Thymus (tissue), 14 donors: ENCODE measurements around the gene CLRN3. TPM values are rescaled to one million over a fixed set of nuclear protein-coding genes. Genes with fewer than 3 reads are reported as not detected.

Experiments used
- DNase-seq, 9 donors: peaks; one replicate each; pipeline ENCODE4 v3.0.0-alpha.2; 2013; ENCODE audit warnings: low spot score in 9 of 9, low read depth in 6 of 9, missing footprints in 1 of 9
- H3K27ac ChIP-seq, 2 donors: one replicate each; pipeline ENCODE4 v1.5.1; 2013; ENCODE audit warnings: control low read depth in 1 of 2, low read depth in 1 of 2, low read length in 1 of 2, mild to moderate bottlenecking in 1 of 2, moderate library complexity in 1 of 2
- H3K27me3 ChIP-seq, 2 donors: one replicate each; pipeline ENCODE4 v1.5.1; 2013; ENCODE audit warnings: low read length in 1 of 2; ENCODE audit not compliant: control insufficient read depth in 2 of 2, insufficient read depth in 1 of 2
- H3K36me3 ChIP-seq, 2 donors: one replicate each; pipeline ENCODE4 v1.5.1; 2013; ENCODE audit warnings: low read length in 1 of 2, mild to moderate bottlenecking in 1 of 2, moderate library complexity in 1 of 2; ENCODE audit not compliant: control insufficient read depth in 2 of 2, insufficient read depth in 2 of 2
- H3K4me1 ChIP-seq, 2 donors: one replicate each; pipeline ENCODE4 v1.5.1; 2013; ENCODE audit warnings: low read length in 2 of 2; ENCODE audit not compliant: control insufficient read depth in 2 of 2, insufficient read depth in 2 of 2
- H3K4me3 ChIP-seq, 2 donors: one replicate each; pipeline ENCODE4 v1.5.1; 2013; ENCODE audit warnings: low read length in 2 of 2, control low read depth in 1 of 2, mild to moderate bottlenecking in 1 of 2
- H3K9me3 ChIP-seq, 2 donors: one replicate each; pipeline ENCODE4 v1.5.1; 2013; ENCODE audit warnings: low read length in 1 of 2, mild to moderate bottlenecking in 1 of 2; ENCODE audit not compliant: control insufficient read depth in 2 of 2, insufficient read depth in 1 of 2
- WGBS: extraction: QIAGEN DNeasy Blood & Tissue Kit; methylation state at CpG from one replicate; pipeline ENCODE4 v1.1.7; 2013; 5-methylcytosine and 5-hydroxymethylcytosine counted together
- long read RNA-seq, 10 donors: transcript quantifications; one replicate each; lab custom pipeline, GENCODE V29; 2026
- polyA plus RNA-seq: library from polyadenylated mRNA; stranded (reverse); fragments of 200-250 nt; gene quantifications from one replicate; pipeline ENCODE4 v1.2.3, GENCODE V29; 2013
- total RNA-seq: library from RNA; stranded (reverse); fragments of 120-200 nt; gene quantifications from one replicate; pipeline ENCODE4 v1.2.4, GENCODE V29; 2013
- donor health status: healthy.

CLRN3 gene
- total RNA-seq (0.05 TPM), polyA plus RNA-seq (0.23 TPM)
- long read RNA-seq, donor 1: 0 reads
- long read RNA-seq, donor 2: 0 reads
- long read RNA-seq, donor 3: 0 reads
- long read RNA-seq, donor 4, partial matches to known transcripts: 0 of 1 reads
- long read RNA-seq, donor 4, other reads (novel, unspliced or antisense): 0 of 1 reads
- long read RNA-seq, donor 5, partial matches to known transcripts: 0 of 2 reads
- long read RNA-seq, donor 5, other reads (novel, unspliced or antisense): 0 of 2 reads
- long read RNA-seq, donor 6: 0 reads
- long read RNA-seq, donor 7: 0 reads
- long read RNA-seq, donor 8: 0 reads
- long read RNA-seq, donor 9: 0 reads
- long read RNA-seq, donor 10: 0 reads

DNA sequence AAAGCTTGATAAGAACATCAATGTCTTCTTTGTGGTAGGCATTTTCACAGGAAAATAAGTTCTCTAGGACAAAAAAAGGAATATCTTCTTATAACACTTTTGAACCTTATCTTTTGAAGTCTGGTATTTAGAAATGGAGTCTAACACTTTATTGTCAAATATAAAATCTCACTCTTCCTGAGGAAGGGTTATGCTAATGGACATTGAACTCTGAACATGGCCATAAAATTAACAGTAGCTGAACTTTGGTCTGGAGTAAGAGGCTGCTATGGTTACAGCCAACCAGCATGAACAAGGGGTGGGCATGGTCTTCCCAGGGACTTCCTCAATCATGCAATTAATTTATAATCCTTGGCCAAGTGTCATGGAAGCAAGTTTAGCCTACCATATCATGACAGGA, at the start of gene CLRN3:
Gene CLRN3, minus strand, starts transcription at position 199 of the 400 bp plus-strand sequence. Its CDS starts 157 bp downstream, at position 42.
- Histone ChIP-seq H3K27me3 (no peaks in the 10 kb centered on the region), H3K36me3 (no peaks in the 10 kb centered on the region), H3K4me1 (no peaks in the 10 kb centered on the region), H3K27ac (no peak within 1 kb of the TSS), H3K4me3 (no peak within 1 kb of the TSS), H3K9me3 (no peaks in the 10 kb centered on the region)
- no peak for DNase-seq

DNA sequence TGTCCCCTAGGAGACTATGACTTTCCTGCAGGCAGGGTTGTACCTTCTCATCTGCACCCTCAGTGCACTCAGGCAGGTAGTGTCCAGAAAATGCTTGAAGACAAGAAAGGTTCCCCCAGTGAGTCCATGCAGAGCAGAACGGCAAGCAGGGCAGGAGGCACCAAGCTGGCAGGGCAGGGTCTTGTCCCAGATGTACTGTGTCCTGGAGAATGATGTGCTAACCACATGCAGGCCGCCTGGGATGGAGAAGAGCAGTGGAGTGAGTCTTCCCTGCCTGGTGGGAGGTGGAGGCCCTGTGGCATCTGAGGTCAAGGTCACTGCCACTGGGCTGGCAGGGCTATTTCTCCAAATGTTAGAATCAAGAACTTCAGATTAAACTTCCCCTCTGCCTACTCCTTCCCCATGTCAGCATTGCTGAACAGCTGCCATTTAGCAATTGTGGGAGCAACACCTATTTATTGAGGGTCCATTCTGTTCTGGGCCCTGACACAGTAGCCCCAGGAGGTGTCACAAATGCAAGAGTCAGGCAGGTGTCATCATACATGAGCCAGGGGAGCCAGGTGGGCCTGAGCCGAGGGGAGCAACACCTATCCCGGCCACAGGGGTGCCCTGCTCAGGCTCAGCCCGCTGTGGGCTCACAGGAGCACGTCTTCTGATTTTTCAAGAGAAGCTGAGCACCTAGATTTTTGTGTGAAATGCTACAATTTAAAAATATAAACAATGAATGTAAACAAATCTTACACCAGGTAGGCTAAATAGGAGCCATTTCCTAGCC, 48.3 kb upstream of the CLRN3 start:
- Histone ChIP-seq H3K27ac (no peak overlapping the region), H3K27me3 (no peaks in the 10 kb centered on the region), H3K4me3 (no peak overlapping the region), H3K4me1 (peaks cover 10 to 15% of the 10 kb centered on the region in 2 donors), H3K36me3 (no peaks in the 10 kb centered on the region), H3K9me3 (peaks cover 0 to 4% of the 10 kb centered on the region in 2 donors)
- 97% methylated on average over 6 of the region's 6 CpGs for WGBS
- DNase-seq: no peak

- Histone ChIP-seq H3K4me3 (no peak overlapping the region), H3K27me3 (no peaks in the 10 kb centered on the region), H3K4me1 (peaks cover 4% of the 10 kb centered on the region in 2 donors), H3K36me3 (no peaks in the 10 kb centered on the region), H3K9me3 (peaks cover 0 to 4% of the 10 kb centered on the region in 2 donors), H3K27ac (no peak overlapping the region)
- WGBS: 97% methylated on average over 4 of the region's 4 CpGs
- no peak for DNase-seq
Measured at GRCh38 chr10:127939786-127940330, 47.1 kb upstream of the CLRN3 start.

DNA sequence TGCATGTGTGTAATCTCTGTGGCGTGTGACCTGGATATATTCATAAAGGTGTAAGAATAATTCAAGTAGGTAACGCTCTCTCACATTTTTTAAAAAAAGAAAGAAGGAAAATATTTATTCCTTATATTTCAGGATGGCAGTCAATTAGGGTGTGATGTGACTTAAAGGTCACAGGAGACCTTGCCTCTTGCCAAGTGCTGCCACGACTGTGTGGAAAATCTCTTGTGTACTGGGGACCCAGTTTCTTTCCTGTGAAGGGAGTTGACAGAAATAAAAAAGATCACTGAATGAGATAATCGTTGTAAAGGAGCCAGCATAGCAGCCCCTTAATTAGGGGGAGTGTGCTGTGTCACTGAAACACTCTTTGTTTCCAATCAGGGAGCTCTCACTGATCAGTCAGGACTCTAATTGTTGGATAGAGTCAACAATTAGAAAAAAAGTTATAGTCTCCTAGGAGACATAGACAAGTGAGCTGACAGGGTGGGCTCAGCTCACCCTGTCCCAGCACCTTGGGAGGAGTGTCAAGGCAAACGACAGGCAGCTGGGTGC, 45.2 kb upstream of the CLRN3 start:
- H3K27me3 ChIP-seq: no peaks in the 10 kb centered on the region
- H3K4me1 ChIP-seq: peaks cover 4% of the 10 kb centered on the region in 2 donors
- H3K36me3 ChIP-seq: no peaks in the 10 kb centered on the region
- no peak for DNase-seq
- no peak overlapping the region for H3K4me3 ChIP-seq
- 86% methylated on average over 5 of the region's 5 CpGs for WGBS
- no peak overlapping the region for H3K27ac ChIP-seq
- peaks cover 0 to 4% of the 10 kb centered on the region in 2 donors for H3K9me3 ChIP-seq

GRCh38 chr10:127937069-127937468, 44.3 kb upstream of the CLRN3 start:
- Histone ChIP-seq H3K36me3 (no peaks in the 10 kb centered on the region), H3K4me1 (no peaks in the 10 kb centered on the region), H3K4me3 (no peak overlapping the region), H3K27ac (no peak overlapping the region), H3K9me3 (peaks cover 0 to 4% of the 10 kb centered on the region in 2 donors), H3K27me3 (no peaks in the 10 kb centered on the region)
- DNase-seq: no peak

GRCh38 chr10:127935071-127935561, 42.4 kb upstream of the CLRN3 start:
- H3K27me3 ChIP-seq: no peaks in the 10 kb centered on the region
- 94% methylated on average over 16 of the region's 16 CpGs for whole genome bisulfite sequencing
- no peak overlapping the region for H3K27ac ChIP-seq
- no peak overlapping the region for H3K4me3 ChIP-seq
- no peaks in the 10 kb centered on the region for H3K4me1 ChIP-seq
- H3K36me3 ChIP-seq: no peaks in the 10 kb centered on the region
- H3K9me3 ChIP-seq: peaks cover 0 to 4% of the 10 kb centered on the region in 2 donors
- no peak for DNase-seq

DNA sequence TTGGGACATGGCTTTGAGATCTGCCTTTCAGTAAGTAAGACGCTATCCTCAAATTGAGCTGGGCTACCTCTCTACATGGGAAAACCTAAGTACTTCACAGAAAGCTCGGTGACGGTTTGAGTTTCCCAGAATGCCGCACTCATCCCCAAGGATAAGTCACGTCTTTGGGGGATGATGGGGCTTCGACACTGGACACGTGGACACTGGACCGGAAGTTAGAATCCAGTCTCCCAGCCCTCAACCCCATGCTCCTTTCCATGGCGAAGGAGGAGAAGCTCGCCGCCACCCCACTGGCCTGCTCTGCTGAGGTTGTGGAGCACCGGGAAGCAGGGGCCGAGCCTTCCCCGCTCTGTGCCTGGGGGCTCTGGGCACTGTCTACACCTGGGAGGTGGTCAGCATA, 41.6 kb upstream of the CLRN3 start:
- no peaks in the 10 kb centered on the region for H3K27me3 ChIP-seq
- 98% methylated on average over 14 of the region's 14 CpGs for WGBS
- no peaks in the 10 kb centered on the region for H3K4me1 ChIP-seq
- H3K9me3 ChIP-seq: no peaks in the 10 kb centered on the region
- DNase-seq: no peak
- H3K27ac ChIP-seq: no peak overlapping the region
- no peak overlapping the region for H3K4me3 ChIP-seq
- no peaks in the 10 kb centered on the region for H3K36me3 ChIP-seq

DNA sequence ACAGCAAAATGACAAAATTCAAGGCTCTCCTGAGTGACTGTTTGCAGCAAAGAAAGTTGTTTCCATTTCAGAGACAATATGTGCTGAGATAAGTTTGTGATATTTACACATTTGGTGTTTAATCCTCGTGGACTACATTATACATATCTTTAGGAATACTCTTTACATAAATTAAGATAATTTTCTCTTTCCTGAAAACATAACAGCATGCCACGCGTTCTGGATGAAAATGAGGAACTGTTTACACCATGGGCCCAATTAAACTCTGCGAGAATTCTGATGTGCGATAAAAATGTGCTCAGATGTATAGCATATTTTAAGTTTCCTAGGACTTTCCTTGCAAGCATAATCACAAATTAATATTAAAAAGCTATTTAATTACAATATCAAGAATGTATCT, 40.5 kb upstream of the CLRN3 start:
- Histone ChIP-seq H3K9me3 (no peaks in the 10 kb centered on the region), H3K4me3 (no peak overlapping the region), H3K27me3 (no peaks in the 10 kb centered on the region), H3K27ac (no peak overlapping the region), H3K36me3 (no peaks in the 10 kb centered on the region), H3K4me1 (no peaks in the 10 kb centered on the region)
- DNase-seq: no peak
- WGBS: 87% methylated on average over 5 of the region's 5 CpGs
